IMR-90 (cell line): ENCODE data around the gene BLVRA. TPM values are rescaled to one million over a fixed set of nuclear protein-coding genes. Genes with fewer than 3 reads are reported as not detected.

Source experiments
- ATAC-seq: fragments of 200-7000 bp; cut with Tn5 transposase; 2 replicates; pipeline ENCODE4 v1.9.1; 2020; ENCODE audit warnings: low read depth, mild to moderate bottlenecking, moderate library complexity
- BruUV-seq: library from RNA; stranded (reverse); fragments of 400-500 nt; replicated peaks from 2 replicates; lab custom pipeline; 2021; lab: Mats Ljungman, UMichigan
- CTCF ChIA-PET: fragments of 300-600 bp; formaldehyde crosslinking; extraction: SDS; loops from one replicate; lab custom pipeline; 2021; ENCODE audit warnings: antibody characterized with exemption; lab: Yijun Ruan, JAX
- POLR2A ChIA-PET: fragments of 300-600 bp; sonication (Branson Sonifier 250); formaldehyde crosslinking; loops from one replicate; lab custom pipeline; 2022; ENCODE audit warnings: antibody characterized with exemption; ENCODE audit not compliant: unreplicated experiment; lab: Charles Lee
- DNase-seq: peaks from one replicate; pipeline ENCODE4 v3.0.0; 2013
- H2AFZ ChIP-seq: replicated peaks from 2 replicates; pipeline ENCODE3; 2013; ENCODE audit warnings: low read length, mild to moderate bottlenecking; ENCODE audit not compliant: poor library complexity
- H2AK5ac ChIP-seq: 2 replicates; pipeline ENCODE4 v1.6.1; 2013; ENCODE audit warnings: low read depth, low read length, inconsistent platforms
- H2AK9ac ChIP-seq: replicated peaks from 2 replicates; pipeline ENCODE3; 2013; ENCODE audit warnings: mild to moderate bottlenecking, low read depth, low read length, moderate library complexity; ENCODE audit not compliant: poor library complexity
- H2BK120ac ChIP-seq: 2 replicates; pipeline ENCODE4 v1.6.1; 2013; ENCODE audit warnings: low read depth, low read length, inconsistent platforms
- H2BK15ac ChIP-seq: 3 replicates; pipeline ENCODE4 v1.6.1; 2013; ENCODE audit warnings: low read depth, low read length, inconsistent platforms
- H2BK20ac ChIP-seq: 2 replicates; pipeline ENCODE4 v1.6.1; 2013; ENCODE audit warnings: low read depth, mild to moderate bottlenecking, inconsistent platforms, low read length, moderate library complexity
- H2BK5ac ChIP-seq: 2 replicates; pipeline ENCODE4 v1.6.1; 2013; ENCODE audit warnings: mild to moderate bottlenecking, low read depth, low read length, inconsistent platforms; ENCODE audit not compliant: poor library complexity, severe bottlenecking
- H3K14ac ChIP-seq: replicated peaks from 2 replicates; pipeline ENCODE4 v1.6.1; 2013; ENCODE audit warnings: low read depth, low read length, inconsistent platforms
- H3K18ac ChIP-seq: 2 replicates; pipeline ENCODE4 v1.6.1; 2013; ENCODE audit warnings: low read depth, low read length, control low read depth
- H3K23ac ChIP-seq: 2 replicates; pipeline ENCODE4 v1.6.1; 2013; ENCODE audit warnings: low read depth, low read length, inconsistent platforms
- H3K27ac ChIP-seq: 2 replicates; pipeline ENCODE4 v1.5.1; 2013; ENCODE audit warnings: mild to moderate bottlenecking, control low read depth, low read length; ENCODE audit not compliant: insufficient read depth
- H3K27me3 ChIP-seq: 2 replicates; pipeline ENCODE4 v1.6.1; 2013; ENCODE audit warnings: low read length; ENCODE audit not compliant: control insufficient read depth, insufficient read depth
- H3K36me3 ChIP-seq: 2 replicates; pipeline ENCODE4 v1.6.1; 2013; ENCODE audit warnings: low read length, mixed read lengths; ENCODE audit not compliant: control insufficient read depth, insufficient read depth
- H3K4ac ChIP-seq: 2 replicates; pipeline ENCODE4 v1.6.1; 2013; ENCODE audit warnings: low read depth, low read length, inconsistent platforms
- H3K4me1 ChIP-seq: 2 replicates; pipeline ENCODE4 v1.6.1; 2013; ENCODE audit warnings: low read length, mixed read lengths; ENCODE audit not compliant: control insufficient read depth, insufficient read depth
- H3K4me2 ChIP-seq: 2 replicates; pipeline ENCODE4 v1.6.1; 2013; ENCODE audit warnings: low read depth, mild to moderate bottlenecking, control low read depth, low read length, moderate library complexity
- H3K4me3 ChIP-seq: 2 replicates; pipeline ENCODE4 v1.5.1; 2013; ENCODE audit warnings: low read depth, mild to moderate bottlenecking, control low read depth, low read length, moderate library complexity; ENCODE audit not compliant: insufficient read depth
- H3K56ac ChIP-seq: 2 replicates; pipeline ENCODE4 v1.6.1; 2013; ENCODE audit warnings: low read length, inconsistent platforms; ENCODE audit not compliant: insufficient read depth; ENCODE audit errors: extremely low read depth
- H3K79me1 ChIP-seq, 2 experiments: 2 replicates each; pipeline ENCODE4 v1.6.1; 2013; ENCODE audit warnings: low read length in 2 of 2, inconsistent platforms in 1 of 2, low read depth in 1 of 2
- H3K9ac ChIP-seq: 2 replicates; pipeline ENCODE4 v1.6.1; 2013; ENCODE audit warnings: low read depth, low read length, control low read depth
- H3K9me1 ChIP-seq: 2 replicates; pipeline ENCODE4 v1.6.1; 2013; ENCODE audit warnings: low read length, inconsistent platforms; ENCODE audit not compliant: insufficient read depth
- H3K9me3 ChIP-seq: 2 replicates; pipeline ENCODE4 v1.6.1; 2013; ENCODE audit warnings: low read length; ENCODE audit not compliant: control insufficient read depth, insufficient read depth
- H4K20me1 ChIP-seq: 2 replicates; pipeline ENCODE4 v1.6.1; 2013; ENCODE audit warnings: low read length, inconsistent platforms; ENCODE audit not compliant: insufficient read depth
- H4K5ac ChIP-seq: 2 replicates; pipeline ENCODE4 v1.6.1; 2013; ENCODE audit warnings: mild to moderate bottlenecking, low read depth, low read length, control low read depth
- H4K8ac ChIP-seq, 2 experiments: 2 replicates each; pipeline ENCODE4 v1.6.1; 2013; ENCODE audit warnings: low read depth in 2 of 2, low read length in 2 of 2, control low read depth in 1 of 2, inconsistent platforms in 1 of 2
- H4K91ac ChIP-seq: 2 replicates; pipeline ENCODE4 v1.6.1; 2013; ENCODE audit warnings: low read depth, low read length, inconsistent platforms; ENCODE audit not compliant: insufficient read depth
- BHLHE40 ChIP-seq: fragments of 150-350 bp; IDR thresholded peaks from 2 replicates; pipeline ENCODE4 v1.6.1; 2016; ENCODE audit warnings: mild to moderate bottlenecking, low read depth, low read length
- MAZ ChIP-seq: IDR thresholded peaks from 2 replicates; pipeline ENCODE4 v1.6.1; 2012; ENCODE audit warnings: low read depth, mild to moderate bottlenecking, low read length, improper control_type of control experiment, moderate library complexity, borderline replicate concordance
- MXI1 ChIP-seq: IDR thresholded peaks from 2 replicates; pipeline ENCODE4 v1.6.1; 2012; ENCODE audit warnings: low read depth, mild to moderate bottlenecking, low read length, moderate library complexity, borderline replicate concordance
- POLR2A ChIP-seq: IDR thresholded peaks from 2 replicates; pipeline ENCODE4 v1.6.1; 2012; ENCODE audit warnings: mild to moderate bottlenecking, low read depth, low read length
- RAD21 ChIP-seq: IDR thresholded peaks from 2 replicates; pipeline ENCODE4 v1.6.1; 2012; ENCODE audit warnings: low read length, improper control_type of control experiment
- RFX5 ChIP-seq: IDR thresholded peaks from 2 replicates; pipeline ENCODE4 v1.8.0; 2012; ENCODE audit warnings: low read depth, mild to moderate bottlenecking, low read length, moderate library complexity
- WGBS, 2 experiments: methylation state at CpG; one replicate each; pipeline versions ENCODE4 v1.1.5 to v1.1.7; 2013; ENCODE audit warnings: missing lambda C conversion rate in 2 of 2; ENCODE audit not compliant: insufficient read length in 1 of 2; ENCODE audit errors: extremely low coverage in 2 of 2; 5-methylcytosine and 5-hydroxymethylcytosine counted together
- dilution Hi-C: fragments of 300-500 bp; cut with HindIII; formaldehyde crosslinking; loops from one replicate; pipeline ENCODE4 v1.14.3; 2018; ENCODE audit warnings: low sequenced_read_pairs; ENCODE audit not compliant: unreplicated experiment
- in situ Hi-C: fragments of 300-500 bp; cut with MboI; formaldehyde crosslinking; loops from 3 replicates; pipeline ENCODE4 v1.14.3; 2019; ENCODE audit warnings: low sequenced_read_pairs, inconsistent platforms, mixed read lengths
- intact Hi-C: fragments of 100-400 bp; cut with micrococcal nuclease; formaldehyde crosslinking; loops from 2 replicates; pipeline ENCODE4 v1.10.0; 2022
- polyA plus RNA-seq, 3 experiments: library from polyadenylated mRNA; depleted of rRNA; stranded (reverse); fragments of >200 nt; gene quantifications; 2 replicates each; pipeline ENCODE4 v1.2.3, GENCODE V29; 2012; ENCODE audit warnings: low replicate concordance in 1 of 3
- total RNA-seq: library from RNA; depleted of rRNA; stranded (reverse); fragments of >200 nt; gene quantifications from 2 replicates; pipeline ENCODE4 v1.2.3, GENCODE V29; 2012
- TF ChIP-seq, protein P1 (sequence below): fragments of 150-350 bp; IDR thresholded peaks from 2 replicates; pipeline ENCODE4 v1.6.1; 2016; ENCODE audit warnings: low read depth, mild to moderate bottlenecking, low read length, moderate library complexity, borderline replicate concordance
- TF ChIP-seq, protein P2 (sequence below): conservative IDR thresholded peaks from 2 replicates; pipeline ENCODE4 v1.5.1; 2012; ENCODE audit warnings: mild to moderate bottlenecking, low read depth, low read length, improper control_type of control experiment

Gene BLVRA
- total and polyA plus RNA-seq, 2 of the 4 experiments (the other 2 are of a cell fraction), result 32.3 to 47.1 TPM

DNA sequence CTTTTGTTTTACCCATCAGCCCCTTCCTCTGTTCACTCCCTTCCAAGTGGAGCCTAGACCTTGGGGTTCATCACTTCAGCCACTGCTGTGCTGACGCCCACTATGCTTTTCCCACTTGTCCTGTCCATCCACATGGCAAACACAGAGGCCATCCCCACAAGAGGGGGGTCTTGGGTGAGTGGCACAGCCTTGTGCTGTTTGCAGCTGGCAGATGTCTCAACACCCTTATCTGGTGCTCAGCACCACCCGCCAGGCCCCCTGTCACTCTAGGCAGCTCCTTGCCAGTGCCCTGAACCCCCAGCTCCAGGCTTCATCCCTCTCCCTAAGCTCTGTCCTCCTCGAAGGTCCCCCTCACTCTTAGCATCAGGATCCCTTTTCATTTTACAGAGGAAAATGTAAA, 13.1 kb downstream of the BLVRA start:
- no peak for ATAC-seq
- Histone ChIP-seq H3K9ac (no peak overlapping the region), H2BK5ac (no peak overlapping the region), H2BK120ac (no peak overlapping the region), H3K14ac (no peak overlapping the region), H3K4me1 (no peaks in the 10 kb centered on the region), H3K27ac (no peak overlapping the region), H3K36me3 (peaks cover 4% of the 10 kb centered on the region; the same call in 1 of the 2 replicates), H2AK9ac (no peak overlapping the region), H4K8ac (no peak overlapping the region), H3K9me1 (peaks cover 3% of the 10 kb centered on the region; the same call in 1 of the 2 replicates), H3K4me3 (no peak overlapping the region), H4K91ac (no peak overlapping the region), H4K20me1 (no peaks in the 10 kb centered on the region), H2AK5ac (no peak overlapping the region), H3K27me3 (no peaks in the 10 kb centered on the region), H3K4ac (no peak overlapping the region), H3K23ac (no peak overlapping the region), H2BK15ac (no peak overlapping the region), H3K56ac (no peak overlapping the region), H3K9me3 (no peaks in the 10 kb centered on the region), H3K18ac (no peak overlapping the region), H3K4me2 (no peak overlapping the region), H4K5ac (no peak overlapping the region), H2AFZ (no peak overlapping the region), H2BK20ac (no peak overlapping the region), H3K79me1 (peaks cover 0 to under 1% of the 10 kb centered on the region in 2 experiments; a peak in 1 of 4 replicates)
- dilution Hi-C loops (no loop called here), in situ Hi-C loops (no loop called here), intact Hi-C loops (no loop called here)
- ChIA-PET CTCF (no interaction called here), POLR2A (no interaction called here)
- TF ChIP-seq RFX5, result no peak
- TF ChIP-seq RAD21, result no peak
- TF ChIP-seq, protein P1, sequence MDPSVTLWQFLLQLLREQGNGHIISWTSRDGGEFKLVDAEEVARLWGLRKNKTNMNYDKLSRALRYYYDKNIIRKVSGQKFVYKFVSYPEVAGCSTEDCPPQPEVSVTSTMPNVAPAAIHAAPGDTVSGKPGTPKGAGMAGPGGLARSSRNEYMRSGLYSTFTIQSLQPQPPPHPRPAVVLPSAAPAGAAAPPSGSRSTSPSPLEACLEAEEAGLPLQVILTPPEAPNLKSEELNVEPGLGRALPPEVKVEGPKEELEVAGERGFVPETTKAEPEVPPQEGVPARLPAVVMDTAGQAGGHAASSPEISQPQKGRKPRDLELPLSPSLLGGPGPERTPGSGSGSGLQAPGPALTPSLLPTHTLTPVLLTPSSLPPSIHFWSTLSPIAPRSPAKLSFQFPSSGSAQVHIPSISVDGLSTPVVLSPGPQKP, result no peak
- TF ChIP-seq, protein P2, sequence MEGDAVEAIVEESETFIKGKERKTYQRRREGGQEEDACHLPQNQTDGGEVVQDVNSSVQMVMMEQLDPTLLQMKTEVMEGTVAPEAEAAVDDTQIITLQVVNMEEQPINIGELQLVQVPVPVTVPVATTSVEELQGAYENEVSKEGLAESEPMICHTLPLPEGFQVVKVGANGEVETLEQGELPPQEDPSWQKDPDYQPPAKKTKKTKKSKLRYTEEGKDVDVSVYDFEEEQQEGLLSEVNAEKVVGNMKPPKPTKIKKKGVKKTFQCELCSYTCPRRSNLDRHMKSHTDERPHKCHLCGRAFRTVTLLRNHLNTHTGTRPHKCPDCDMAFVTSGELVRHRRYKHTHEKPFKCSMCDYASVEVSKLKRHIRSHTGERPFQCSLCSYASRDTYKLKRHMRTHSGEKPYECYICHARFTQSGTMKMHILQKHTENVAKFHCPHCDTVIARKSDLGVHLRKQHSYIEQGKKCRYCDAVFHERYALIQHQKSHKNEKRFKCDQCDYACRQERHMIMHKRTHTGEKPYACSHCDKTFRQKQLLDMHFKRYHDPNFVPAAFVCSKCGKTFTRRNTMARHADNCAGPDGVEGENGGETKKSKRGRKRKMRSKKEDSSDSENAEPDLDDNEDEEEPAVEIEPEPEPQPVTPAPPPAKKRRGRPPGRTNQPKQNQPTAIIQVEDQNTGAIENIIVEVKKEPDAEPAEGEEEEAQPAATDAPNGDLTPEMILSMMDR, result no peak
- no peak for TF ChIP-seq MXI1
- TF ChIP-seq POLR2A, result no peak
- no peak for TF ChIP-seq MAZ
- no peak for TF ChIP-seq BHLHE40
- no TSS peak for BruUV-seq
- DNase-seq, result no peak
- 31% methylated on average over 2 of the region's 3 CpGs; no CpG with 5 or more reads in 1 of the 2 experiments for WGBS, 2 experiments
